Calu3 (cell line): ENCODE measurements around the gene PROSER3. TPM values are rescaled to one million over a fixed set of nuclear protein-coding genes. Genes with fewer than 3 reads are reported as not detected.

Source experiments
- BruUV-seq: library from RNA; stranded (reverse); fragments of 400-500 nt; replicated peaks from 2 replicates; lab custom pipeline; 2021; lab: Mats Ljungman, UMichigan
- CTCF ChIA-PET: fragments of 300-600 bp; sonication (Branson Sonifier 250); formaldehyde crosslinking; loops from one replicate; lab custom pipeline; 2022; ENCODE audit warnings: antibody characterized with exemption; lab: Charles Lee
- DNase-seq: peaks from one replicate; pipeline ENCODE4 v3.0.0; 2022
- H3K27ac Mint-ChIP-seq: one replicate; pipeline ENCODE4 v1.8.0; 2022; ENCODE audit warnings: mixed read lengths; ENCODE audit not compliant: unreplicated experiment
- H3K27me3 Mint-ChIP-seq: one replicate; pipeline ENCODE4 v1.8.0; 2022; ENCODE audit warnings: mixed read lengths; ENCODE audit not compliant: unreplicated experiment
- H3K36me3 Mint-ChIP-seq: one replicate; pipeline ENCODE4 v1.8.0; 2022; ENCODE audit warnings: mild to moderate bottlenecking, moderate library complexity, mixed read lengths; ENCODE audit not compliant: insufficient read depth, unreplicated experiment
- H3K4me1 Mint-ChIP-seq: one replicate; pipeline ENCODE4 v1.8.0; 2022; ENCODE audit warnings: mild to moderate bottlenecking, low read depth, mixed read lengths; ENCODE audit not compliant: unreplicated experiment
- H3K4me3 Mint-ChIP-seq: one replicate; pipeline ENCODE4 v1.8.0; 2022; ENCODE audit warnings: mild to moderate bottlenecking, low read depth, moderate library complexity, mixed read lengths; ENCODE audit not compliant: unreplicated experiment
- H3K9me3 Mint-ChIP-seq: one replicate; pipeline ENCODE4 v1.8.0; 2022; ENCODE audit warnings: low read depth, mixed read lengths; ENCODE audit not compliant: unreplicated experiment
- CTCF ChIP-seq: fragments of 200-600 bp; IDR thresholded peaks from one replicate; pipeline ENCODE4 v1.8.0; 2022; ENCODE audit warnings: antibody characterized with exemption; ENCODE audit not compliant: unreplicated experiment
- intact Hi-C: fragments of 100-400 bp; cut with micrococcal nuclease; formaldehyde crosslinking; loops from one replicate; pipeline ENCODE4 v1.10.0; 2022; ENCODE audit not compliant: unreplicated experiment
- total RNA-seq: library from RNA; stranded (reverse); gene quantifications from 2 replicates; pipeline ENCODE4 v1.2.3, GENCODE V29; 2022

Gene PROSER3
- total RNA-seq, 1 experiment from 2014 or later, result 70.7 TPM

DNA sequence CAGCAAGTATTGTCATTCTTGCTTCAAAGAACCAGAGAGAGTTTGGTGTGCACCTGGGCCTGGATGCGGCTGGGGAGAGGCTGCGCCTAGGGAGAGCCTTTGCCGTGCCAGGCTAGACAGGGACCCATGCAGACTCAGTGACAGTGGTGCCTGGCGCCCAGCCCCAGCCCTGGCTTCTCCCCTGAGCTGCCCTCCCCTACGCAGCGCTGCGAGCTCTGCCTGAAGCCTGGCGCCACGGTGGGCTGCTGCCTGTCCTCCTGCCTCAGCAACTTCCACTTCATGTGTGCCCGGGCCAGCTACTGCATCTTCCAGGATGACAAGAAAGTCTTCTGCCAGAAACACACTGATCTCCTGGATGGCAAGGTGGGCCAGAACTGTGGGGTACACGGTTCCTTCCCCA, 28.2 kb upstream of the PROSER3 start:
- intact Hi-C loops, result no loop called here
- TF ChIP-seq CTCF, result no peak
- no peaks in the 10 kb centered on the region for H3K4me1 Mint-ChIP-seq
- BruUV-seq, result no TSS peak
- CTCF ChIA-PET, result no interaction called here
- DNase-seq, result no peak
- peaks cover 56% of the 10 kb centered on the region for H3K36me3 Mint-ChIP-seq
- H3K9me3 Mint-ChIP-seq, result no peaks in the 10 kb centered on the region
- H3K27ac Mint-ChIP-seq, result no peak overlapping the region
- H3K4me3 Mint-ChIP-seq, result no peak overlapping the region
- H3K27me3 Mint-ChIP-seq, result no peaks in the 10 kb centered on the region

DNA sequence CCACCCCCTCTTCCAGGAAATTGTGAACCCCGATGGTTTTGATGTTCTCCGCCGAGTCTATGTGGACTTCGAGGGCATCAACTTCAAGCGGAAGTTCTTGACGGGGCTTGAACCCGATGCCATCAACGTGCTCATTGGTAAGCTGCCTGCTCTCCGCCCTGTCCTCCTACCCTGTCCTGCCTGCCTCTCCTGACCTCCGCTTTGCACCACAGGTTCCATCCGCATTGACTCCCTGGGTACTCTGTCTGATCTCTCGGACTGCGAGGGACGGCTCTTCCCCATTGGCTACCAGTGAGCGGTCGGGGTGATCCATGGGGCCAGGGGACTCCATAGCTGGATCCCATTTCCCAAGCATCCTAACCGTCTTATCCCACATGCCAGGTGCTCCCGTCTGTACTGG, 27.6 kb upstream of the PROSER3 start:
- Mint-ChIP-seq H3K9me3 (no peaks in the 10 kb centered on the region), H3K27me3 (no peaks in the 10 kb centered on the region), H3K36me3 (peaks cover 54% of the 10 kb centered on the region), H3K27ac (no peak overlapping the region), H3K4me3 (no peak overlapping the region), H3K4me1 (no peaks in the 10 kb centered on the region)
- TF ChIP-seq CTCF, result no peak
- BruUV-seq, result no TSS peak
- CTCF ChIA-PET, result interaction anchor here (0.7 kb wide), 1 partner anchor 19 kb away, joined by 3 read pairs; no protein-coding TSS in a partner anchor
- DNase-seq, result no peak
- intact Hi-C loops, result no loop called here

GRCh38 chr19:35731353-35731752, 26.6 kb upstream of the PROSER3 start:
- no peak for DNase-seq

DNA sequence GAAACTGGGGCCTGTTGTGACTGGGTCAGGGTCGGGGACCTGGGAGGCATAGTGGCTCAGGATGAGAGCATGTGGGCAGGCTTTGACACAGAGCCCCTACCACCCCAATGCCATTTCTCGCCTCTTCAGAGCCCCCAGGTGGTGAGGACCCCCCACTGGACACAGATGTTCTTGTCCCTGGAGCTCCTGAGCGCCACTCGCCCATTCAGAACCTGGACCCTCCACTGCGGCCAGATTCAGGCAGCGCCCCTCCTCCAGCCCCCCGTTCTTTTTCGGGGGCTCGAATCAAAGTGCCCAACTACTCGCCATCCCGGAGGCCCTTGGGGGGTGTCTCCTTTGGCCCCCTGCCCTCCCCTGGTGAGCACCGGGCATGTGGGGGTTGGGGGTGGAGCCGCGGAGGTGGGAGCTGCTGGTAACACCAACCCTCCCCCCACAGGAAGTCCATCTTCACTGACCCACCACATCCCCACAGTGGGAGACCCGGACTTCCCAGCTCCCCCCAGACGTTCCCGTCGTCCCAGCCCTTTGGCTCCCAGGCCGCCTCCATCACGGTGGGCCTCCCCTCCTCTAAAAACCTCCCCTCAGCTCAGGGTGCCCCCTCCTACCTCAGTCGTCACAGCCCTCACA, 26.1 kb upstream of the PROSER3 start:
- no peak for DNase-seq
- CTCF ChIA-PET, result interaction anchor here (0.6 kb wide), 1 partner anchor 152 kb away, joined by 5 read pairs; no protein-coding TSS in a partner anchor
- H3K9me3 Mint-ChIP-seq, result no peaks in the 10 kb centered on the region
- H3K36me3 Mint-ChIP-seq, result peaks cover 60% of the 10 kb centered on the region
- H3K4me3 Mint-ChIP-seq, result no peak overlapping the region
- no TSS peak for BruUV-seq
- TF ChIP-seq CTCF, result no peak
- no peaks in the 10 kb centered on the region for H3K4me1 Mint-ChIP-seq
- no peak overlapping the region for H3K27ac Mint-ChIP-seq
- H3K27me3 Mint-ChIP-seq, result no peaks in the 10 kb centered on the region
- intact Hi-C loops, result no loop called here

More at GRCh38 chr19:35731353-35731752, 26.6 kb upstream of the PROSER3 start:
- Mint-ChIP-seq H3K4me3 (no peak overlapping the region), H3K4me1 (no peaks in the 10 kb centered on the region), H3K27ac (no peak overlapping the region), H3K27me3 (no peaks in the 10 kb centered on the region), H3K9me3 (no peaks in the 10 kb centered on the region), H3K36me3 (peaks cover 54% of the 10 kb centered on the region)
- intact Hi-C loops, result no loop called here
- BruUV-seq, result no TSS peak
- CTCF ChIA-PET, result interaction anchor here (0.6 kb wide), 2 partner anchors 153 to 1369 kb away, joined by 4 to 5 read pairs; no protein-coding TSS in a partner anchor
- no peak for TF ChIP-seq CTCF
